Measurements from ENCODE around the gene EIF4A3. TPM values are rescaled to one million over a fixed set of nuclear protein-coding genes. Genes with fewer than 3 reads are reported as not detected.

The EIF4A3 gene
- 100 to 1,000 TPM; 103 to 115 (median 114) TPM for polyA plus RNA-seq (ENCODE audit: insufficient read length in 3 of 3)
- long read RNA-seq, donor 1, transcript EIF4A3-202 (2 exons, 562 nt), result minor isoform, 5 of 70 reads
- long read RNA-seq, donor 1, transcript EIF4A3-201 (12 exons, 1,734 nt), result major isoform, 56 of 70 reads
- long read RNA-seq, donor 1, partial matches to known transcripts, result 7 of 70 reads
- long read RNA-seq, donor 1, other reads (novel, unspliced or antisense), result 0 of 70 reads
- long read RNA-seq, donor 2, transcript EIF4A3-201 (12 exons, 1,734 nt), result major isoform, 60 of 60 reads
- long read RNA-seq, donor 2, partial matches to known transcripts, result 0 of 60 reads
- long read RNA-seq, donor 2, other reads (novel, unspliced or antisense), result 0 of 60 reads
- long read RNA-seq, donor 3, transcript EIF4A3-201 (12 exons, 1,734 nt), result major isoform, 49 of 52 reads
- long read RNA-seq, donor 3, partial matches to known transcripts, result 0 of 52 reads
- long read RNA-seq, donor 3, other reads (novel, unspliced or antisense), result 0 of 52 reads
- long read RNA-seq, donor 4, transcript EIF4A3-201 (12 exons, 1,734 nt), result major isoform, 59 of 79 reads
- long read RNA-seq, donor 4, partial matches to known transcripts, result 13 of 79 reads
- long read RNA-seq, donor 4, other reads (novel, unspliced or antisense), result 0 of 79 reads
- long read RNA-seq, donor 5, transcript EIF4A3-201 (12 exons, 1,734 nt), result major isoform, 35 of 35 reads
- long read RNA-seq, donor 5, partial matches to known transcripts, result 0 of 35 reads
- long read RNA-seq, donor 5, other reads (novel, unspliced or antisense), result 0 of 35 reads
- long read RNA-seq, donor 6, transcript EIF4A3-201 (12 exons, 1,734 nt), result major isoform, 41 of 46 reads
- long read RNA-seq, donor 6, partial matches to known transcripts, result 0 of 46 reads
- long read RNA-seq, donor 6, other reads (novel, unspliced or antisense), result 0 of 46 reads
- long read RNA-seq, donor 7, transcript EIF4A3-201 (12 exons, 1,734 nt), result major isoform, 69 of 85 reads
- long read RNA-seq, donor 7, transcript EIF4A3-202 (2 exons, 562 nt), result minor isoform, 6 of 85 reads
- long read RNA-seq, donor 7, partial matches to known transcripts, result 10 of 85 reads
- long read RNA-seq, donor 7, other reads (novel, unspliced or antisense), result 0 of 85 reads
- long read RNA-seq, donor 8, transcript EIF4A3-201 (12 exons, 1,734 nt), result major isoform, 22 of 25 reads
- long read RNA-seq, donor 8, partial matches to known transcripts, result 0 of 25 reads
- long read RNA-seq, donor 8, other reads (novel, unspliced or antisense), result 0 of 25 reads
- long read RNA-seq, donor 9, transcript EIF4A3-201 (12 exons, 1,734 nt), result major isoform, 70 of 81 reads
- long read RNA-seq, donor 9, partial matches to known transcripts, result 6 of 81 reads
- long read RNA-seq, donor 9, other reads (novel, unspliced or antisense), result 0 of 81 reads
- long read RNA-seq, donor 10, transcript EIF4A3-201 (12 exons, 1,734 nt), result major isoform, 33 of 55 reads
- long read RNA-seq, donor 10, transcript EIF4A3-202 (2 exons, 562 nt), result minor isoform, 7 of 55 reads
- long read RNA-seq, donor 10, partial matches to known transcripts, result 15 of 55 reads
- long read RNA-seq, donor 10, other reads (novel, unspliced or antisense), result 0 of 55 reads
- long read RNA-seq, donor 11, transcript EIF4A3-201 (12 exons, 1,734 nt), result major isoform, 40 of 42 reads
- long read RNA-seq, donor 11, partial matches to known transcripts, result 0 of 42 reads
- long read RNA-seq, donor 11, other reads (novel, unspliced or antisense), result 0 of 42 reads
- long read RNA-seq, donor 12, transcript EIF4A3-201 (12 exons, 1,734 nt), result major isoform, 62 of 73 reads
- long read RNA-seq, donor 12, partial matches to known transcripts, result 6 of 73 reads
- long read RNA-seq, donor 12, other reads (novel, unspliced or antisense), result 0 of 73 reads
- long read RNA-seq, donor 13, transcript EIF4A3-201 (12 exons, 1,734 nt), result major isoform, 28 of 36 reads
- long read RNA-seq, donor 13, partial matches to known transcripts, result 6 of 36 reads
- long read RNA-seq, donor 13, other reads (novel, unspliced or antisense), result 0 of 36 reads
- long read RNA-seq, donor 14, result 0 reads
- long read RNA-seq, donor 15, result 0 reads
- long read RNA-seq, donor 16, transcript EIF4A3-201 (12 exons, 1,734 nt), result major isoform, 60 of 64 reads
- long read RNA-seq, donor 16, partial matches to known transcripts, result 0 of 64 reads
- long read RNA-seq, donor 16, other reads (novel, unspliced or antisense), result 0 of 64 reads

DNA sequence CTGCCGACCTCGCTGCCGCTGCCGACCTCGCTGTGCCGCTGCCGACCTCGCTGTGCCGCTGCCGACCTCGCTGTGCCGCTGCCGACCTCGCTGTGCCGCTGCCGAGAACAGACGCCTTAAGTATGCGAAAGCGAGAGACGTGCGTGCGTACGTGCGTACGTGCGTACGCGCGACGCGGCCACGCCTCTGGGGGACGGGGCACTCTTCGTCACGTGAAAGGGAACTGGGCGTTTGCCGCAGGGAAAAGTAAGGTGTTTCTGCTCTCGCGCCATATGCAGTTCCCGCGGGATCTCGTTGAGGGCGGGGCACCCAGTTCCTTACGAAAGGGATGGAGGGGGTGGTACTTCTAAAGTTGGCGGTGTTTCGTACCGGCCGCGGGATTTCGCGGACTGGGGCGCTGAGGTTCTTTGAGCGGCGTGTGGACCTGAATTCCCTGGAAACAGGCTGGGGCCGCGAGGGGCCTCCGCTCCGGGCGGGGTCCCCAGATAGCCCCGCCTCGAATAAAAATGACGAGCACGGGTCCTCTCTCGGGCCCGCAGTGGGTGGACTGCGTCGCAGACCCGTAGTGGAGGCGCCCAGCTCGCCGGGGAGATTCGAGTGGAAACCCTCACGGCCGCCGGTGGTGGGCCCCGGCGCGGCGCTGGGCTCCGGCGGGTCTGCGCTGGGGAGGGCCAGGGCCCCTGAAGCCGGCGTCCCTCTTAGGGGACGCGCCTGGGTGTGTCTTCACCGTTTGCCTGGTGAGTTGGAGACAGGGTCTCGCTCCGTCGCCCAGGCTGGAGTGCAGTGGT lies at the start of gene EIF4A3:
TSS of gene EIF4A3 (minus strand) at position 94 of the 788 bp plus-strand sequence. CDS start 167 bp downstream, outside the sequence.
- peak; percentile 98 for DNase-seq

DNA sequence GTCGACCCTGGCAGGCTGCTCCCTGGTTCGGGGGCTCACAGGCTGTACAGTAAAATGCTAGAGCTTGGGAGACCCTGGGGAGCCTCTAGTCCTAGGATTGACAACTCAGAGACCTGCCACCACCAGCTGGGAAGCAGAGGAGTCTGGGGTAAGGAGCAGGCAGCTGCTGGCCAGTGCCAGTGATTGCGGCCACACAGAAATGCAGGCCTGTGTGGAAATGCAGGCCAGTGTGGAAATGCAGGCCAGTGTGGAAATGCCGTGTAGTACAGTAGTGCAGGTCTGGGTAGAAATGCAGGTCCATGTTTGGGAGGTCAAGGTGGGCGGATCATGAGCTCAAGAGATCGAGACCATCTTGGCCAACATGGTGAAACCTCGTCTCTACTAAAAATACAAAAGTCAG lies 49.7 kb upstream of the EIF4A3 start:
- no peak for DNase-seq

DNA sequence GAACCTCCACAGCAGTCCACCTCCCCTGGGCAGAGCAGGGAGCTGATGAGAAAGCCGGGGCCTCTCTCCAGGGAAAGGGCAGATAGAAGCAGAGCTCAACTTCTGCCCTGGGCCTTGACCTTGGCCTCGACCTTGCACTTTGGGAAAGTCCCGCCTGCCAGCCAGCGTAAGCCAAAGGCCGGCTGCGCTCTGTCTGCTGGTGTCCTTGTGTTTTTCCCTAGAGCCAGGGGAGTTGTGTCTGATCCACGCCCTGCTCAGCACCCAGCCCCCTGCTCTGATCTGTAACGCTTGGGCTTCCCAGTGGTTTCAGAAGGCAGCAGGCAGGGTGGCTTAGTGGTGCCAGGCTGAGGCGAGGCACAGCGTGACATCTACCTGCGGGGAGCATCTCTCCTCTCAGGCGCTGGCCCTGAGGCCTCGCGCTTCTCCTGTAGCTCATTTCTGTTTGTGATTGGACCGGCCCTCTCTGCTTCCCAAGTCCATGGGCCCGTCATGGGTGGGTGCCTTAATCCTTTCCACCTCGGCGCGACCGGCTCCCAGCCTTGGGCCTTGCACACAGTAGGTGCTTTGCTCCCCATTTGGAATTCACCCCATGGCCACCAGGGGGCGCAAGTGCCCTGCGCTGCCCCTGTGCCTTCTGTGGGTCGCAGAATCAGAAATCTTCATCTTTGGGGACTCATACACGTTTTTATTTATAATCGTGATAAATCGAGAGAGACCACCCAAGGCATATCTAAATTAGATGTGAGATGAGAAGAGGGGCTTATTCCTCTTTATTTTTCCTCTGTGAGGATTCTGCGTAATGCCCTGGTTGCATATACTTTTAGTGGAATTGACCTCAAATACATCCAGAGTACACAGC lies 49.0 kb upstream of the EIF4A3 start:
- DNase-seq, result no peak

DNA sequence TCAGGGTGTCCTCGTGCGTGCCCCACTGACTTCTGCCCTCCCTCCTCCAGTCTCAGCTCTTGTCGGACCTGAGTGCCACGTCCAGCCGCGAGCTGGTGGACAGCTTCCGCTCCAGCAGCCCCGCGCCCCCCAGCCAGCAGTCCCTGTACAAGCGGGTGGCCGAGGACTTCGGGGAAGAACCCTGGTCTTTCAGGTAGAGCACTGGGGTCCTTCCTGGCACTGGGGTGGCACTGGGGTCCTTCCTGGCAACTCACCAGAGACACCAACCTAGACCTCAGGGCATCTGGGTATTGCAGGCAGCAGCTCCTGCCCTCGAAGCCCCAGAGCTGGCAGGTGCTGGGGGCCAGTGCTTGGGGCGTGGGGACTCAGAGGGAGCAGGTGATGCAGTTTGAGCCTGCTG lies 48.2 kb upstream of the EIF4A3 start:
- no peak for DNase-seq

DNA sequence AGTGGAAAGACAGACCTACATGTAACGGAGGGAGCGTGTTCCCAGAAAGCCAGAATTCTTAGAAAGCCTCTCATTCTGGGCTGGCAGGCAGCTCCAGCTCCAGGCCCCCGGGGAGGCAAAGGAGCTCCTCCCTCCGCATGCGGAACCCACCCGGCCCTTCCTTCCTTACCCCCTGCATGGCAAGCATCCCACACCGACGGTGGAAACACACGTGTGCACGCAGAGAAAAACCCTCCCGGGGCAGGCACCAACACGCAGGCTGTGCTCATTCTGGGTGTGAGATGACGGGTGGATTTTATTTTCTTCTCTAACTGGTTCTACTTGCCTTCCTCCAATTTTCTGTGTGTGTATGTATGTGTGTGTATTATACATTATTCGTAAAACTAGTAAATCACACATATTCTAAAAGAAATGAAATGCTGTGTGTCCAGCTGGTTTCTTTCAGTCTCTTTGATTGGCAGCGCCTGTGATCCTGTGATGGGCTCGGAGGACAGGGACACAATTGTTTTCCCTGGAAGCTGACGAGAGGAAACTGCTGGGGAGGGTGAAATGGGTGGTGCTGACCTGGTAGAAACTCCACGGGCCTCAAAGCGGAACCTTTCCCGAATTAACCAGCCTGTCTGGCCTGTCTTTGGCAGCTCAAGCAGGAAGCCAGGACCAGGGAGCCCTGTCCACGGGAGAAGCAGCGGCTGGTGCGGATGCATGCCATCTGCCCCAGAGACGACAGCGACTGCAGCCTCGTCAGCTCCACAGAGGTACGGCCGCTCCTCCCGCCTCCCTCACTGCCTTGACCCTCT lies 45.1 kb upstream of the EIF4A3 start:
- no peak for DNase-seq

DNA sequence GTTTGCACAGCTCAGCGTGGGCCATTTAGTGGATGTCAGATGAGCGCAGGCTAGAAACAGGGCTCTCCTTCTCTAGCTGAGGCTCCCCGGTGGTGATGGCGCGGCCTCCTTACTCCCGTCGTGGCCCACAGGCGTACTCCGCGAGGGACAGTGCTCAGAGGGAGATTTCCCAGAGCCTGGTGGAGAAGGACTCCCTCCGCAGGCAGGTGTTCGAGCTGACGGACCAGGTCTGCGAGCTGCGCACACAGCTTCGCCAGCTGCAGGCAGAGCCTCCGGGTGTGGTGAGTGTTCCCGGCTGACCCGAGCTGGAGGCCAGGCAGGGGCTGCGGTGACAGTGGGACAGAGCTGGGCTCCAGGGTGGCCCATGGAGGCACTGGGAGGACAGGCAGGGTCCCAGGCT lies 44.3 kb upstream of the EIF4A3 start:
- DNase-seq, result no peak

DNA sequence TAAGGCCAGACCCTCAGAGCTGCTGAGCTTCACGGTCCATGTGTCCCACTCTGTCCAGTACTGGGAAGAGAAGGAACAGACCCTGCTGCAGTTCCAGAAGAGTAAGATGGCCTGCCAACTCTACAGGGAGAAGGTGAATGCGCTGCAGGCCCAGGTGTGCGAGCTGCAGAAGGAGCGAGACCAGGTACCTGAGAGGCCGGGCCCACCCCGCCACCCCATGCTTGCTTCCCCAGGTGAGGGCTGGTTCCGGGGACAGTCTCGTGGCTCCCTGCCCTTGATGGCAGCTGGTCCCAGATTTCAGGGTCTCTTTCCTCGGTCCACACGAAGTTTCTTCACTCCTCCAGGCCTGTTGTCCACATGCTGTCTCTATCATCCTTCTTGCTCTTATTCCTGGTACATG lies 43.8 kb upstream of the EIF4A3 start:
- DNase-seq, result no peak

DNA sequence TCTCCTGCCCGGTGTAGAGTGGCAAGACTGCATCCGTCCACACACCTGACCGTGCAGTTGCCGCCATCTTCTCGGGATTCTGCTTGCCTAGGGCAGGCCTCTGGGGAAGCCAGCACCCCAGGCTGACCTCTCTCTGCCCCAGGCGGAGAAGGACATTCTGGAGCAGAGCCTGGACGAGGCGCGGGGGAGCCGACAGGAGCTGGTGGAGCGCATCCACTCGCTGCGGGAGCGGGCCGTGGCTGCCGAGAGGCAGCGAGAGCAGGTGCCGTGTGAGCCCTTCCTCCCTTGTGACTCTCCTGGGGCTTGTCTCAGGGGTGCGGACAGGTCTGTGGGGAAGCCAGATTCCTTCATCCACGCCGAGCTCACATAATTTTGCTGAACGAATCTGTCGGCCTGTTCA lies 42.7 kb upstream of the EIF4A3 start:
- peak; percentile 50 for DNase-seq

DNA sequence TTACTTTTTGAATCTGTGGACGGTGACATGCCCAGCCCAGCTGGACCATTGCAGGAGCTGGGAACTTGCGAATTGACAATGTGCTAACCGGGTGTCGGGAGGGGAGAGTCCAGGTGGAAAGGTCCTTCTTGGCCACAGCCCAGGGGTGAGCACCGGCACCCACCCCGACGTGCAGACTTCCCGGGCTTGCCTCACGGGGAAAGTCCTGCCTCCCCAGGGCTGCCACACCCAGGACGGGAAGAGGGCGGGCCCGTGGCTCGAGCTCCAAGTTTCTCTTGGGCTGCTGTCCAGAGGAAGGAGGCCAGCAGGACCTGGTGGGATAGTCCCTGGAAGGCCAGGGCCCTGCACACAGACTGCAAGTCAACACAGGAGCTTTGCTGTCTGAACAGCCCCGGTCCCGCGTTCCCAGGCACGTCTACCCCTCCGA lies 40.6 kb upstream of the EIF4A3 start:
- DNase-seq, result no peak

DNA sequence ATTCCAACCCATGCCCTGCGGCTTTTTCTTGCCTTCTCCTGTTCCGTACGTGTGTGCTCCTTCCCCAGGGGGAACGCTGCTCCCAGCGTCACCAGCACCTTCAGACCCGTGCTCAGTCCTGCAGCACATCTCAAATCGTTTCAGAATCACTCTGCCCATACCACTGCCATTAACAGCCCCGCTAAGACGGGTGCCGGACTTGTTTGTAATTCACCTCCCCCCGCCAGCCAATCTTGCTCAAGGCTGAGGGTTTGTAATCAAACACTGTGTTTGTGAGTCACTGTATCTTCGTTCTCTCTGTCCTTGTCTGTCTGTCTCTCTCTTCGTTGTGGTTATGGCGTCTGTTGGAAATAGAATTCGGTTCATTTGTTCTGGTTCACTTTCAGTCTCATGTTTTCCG lies 40.2 kb upstream of the EIF4A3 start:
- no peak for DNase-seq

DNA sequence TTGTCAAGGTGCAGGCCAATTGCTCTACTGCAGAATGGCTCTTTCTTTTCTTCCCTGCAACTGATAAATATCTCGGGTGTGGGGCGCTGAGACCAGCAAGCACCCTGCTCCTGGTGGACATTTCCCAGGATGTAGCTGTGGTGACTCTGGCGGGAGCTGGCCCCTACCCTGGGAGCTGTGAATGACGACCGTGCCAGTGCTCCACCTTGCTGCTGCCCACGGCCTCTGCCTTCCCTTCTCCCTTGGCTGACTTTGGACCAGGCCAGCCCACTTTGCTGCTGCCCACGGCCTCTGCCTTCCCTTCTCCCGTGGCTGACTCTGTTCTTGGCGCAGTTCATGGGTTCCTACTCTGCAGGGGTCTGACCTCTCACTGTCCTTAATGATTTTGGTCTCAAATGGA lies 39.0 kb upstream of the EIF4A3 start:
- DNase-seq, result no peak

DNA sequence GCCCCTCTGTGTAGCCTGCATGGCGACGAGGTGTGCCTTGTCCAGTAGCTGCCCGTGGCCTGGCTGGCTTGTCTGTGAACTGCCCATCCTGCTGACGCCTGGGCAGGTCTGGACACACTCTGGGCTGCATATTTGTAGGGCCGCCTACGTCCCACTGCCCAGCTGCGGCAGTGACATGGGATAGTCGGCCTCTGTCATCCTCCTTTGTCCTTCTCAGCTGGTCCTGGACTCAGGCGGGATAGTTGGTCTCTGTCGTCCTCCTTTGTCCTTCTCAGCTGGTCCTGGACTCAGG lies 37.4 kb upstream of the EIF4A3 start:
- DNase-seq, result no peak

DNA sequence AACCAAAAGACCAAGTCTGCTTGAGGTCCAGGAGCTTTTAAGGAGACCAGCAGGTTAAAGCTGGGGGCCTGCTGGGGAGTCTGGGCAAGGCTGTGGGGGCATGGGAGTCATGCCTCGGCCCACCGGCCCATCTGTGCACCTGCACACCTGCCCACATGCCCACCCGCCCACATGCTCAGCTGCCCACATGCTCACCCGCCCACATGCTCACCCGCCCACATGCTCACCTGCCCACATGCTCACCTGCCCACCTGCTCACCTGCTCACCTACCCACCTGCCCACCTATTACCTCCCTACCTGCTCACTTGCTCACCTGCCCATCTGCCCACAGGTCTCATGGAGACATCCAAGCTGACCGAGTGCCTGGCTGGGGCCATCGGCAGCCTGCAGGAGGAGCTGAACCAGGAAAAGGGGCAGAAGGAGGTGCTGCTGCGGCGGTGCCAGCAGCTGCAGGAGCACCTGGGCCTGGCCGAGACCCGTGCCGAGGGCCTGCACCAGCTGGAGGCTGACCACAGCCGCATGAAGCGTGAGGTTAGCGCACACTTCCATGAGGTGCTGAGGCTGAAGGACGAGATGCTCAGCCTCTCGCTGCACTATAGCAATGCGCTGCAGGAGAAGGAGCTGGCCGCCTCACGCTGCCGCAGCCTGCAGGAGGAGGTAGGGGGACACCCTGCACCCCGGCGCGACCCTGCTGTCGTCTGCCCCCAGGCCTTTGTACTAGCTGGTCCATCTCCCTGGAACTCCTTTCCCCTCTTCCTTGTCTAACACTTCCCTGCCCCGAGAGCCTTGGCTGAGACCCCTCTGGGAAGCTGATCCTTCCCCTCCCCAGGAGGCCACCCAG lies 36.9 kb upstream of the EIF4A3 start:
- DNase-seq, result no peak

DNA sequence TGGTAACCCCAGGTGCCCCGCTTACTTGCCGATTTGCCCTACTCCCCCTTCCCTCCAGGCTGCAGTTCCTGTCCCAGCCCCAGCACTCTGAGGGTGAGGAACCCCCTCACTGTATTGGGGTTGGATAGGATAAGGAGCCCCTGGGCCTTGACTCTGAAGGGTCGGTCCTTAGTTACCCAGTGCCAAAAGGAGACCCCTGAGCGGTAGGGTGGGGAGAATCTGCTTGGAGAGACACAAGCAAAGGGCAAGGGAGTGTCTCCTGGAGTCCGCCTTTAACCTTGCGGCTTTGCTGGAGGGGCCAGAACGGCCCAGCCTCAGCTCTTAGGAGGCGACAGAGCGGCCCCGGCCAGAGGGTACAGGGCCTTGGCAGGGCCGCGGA lies 35.9 kb upstream of the EIF4A3 start:
- no peak for DNase-seq

DNA sequence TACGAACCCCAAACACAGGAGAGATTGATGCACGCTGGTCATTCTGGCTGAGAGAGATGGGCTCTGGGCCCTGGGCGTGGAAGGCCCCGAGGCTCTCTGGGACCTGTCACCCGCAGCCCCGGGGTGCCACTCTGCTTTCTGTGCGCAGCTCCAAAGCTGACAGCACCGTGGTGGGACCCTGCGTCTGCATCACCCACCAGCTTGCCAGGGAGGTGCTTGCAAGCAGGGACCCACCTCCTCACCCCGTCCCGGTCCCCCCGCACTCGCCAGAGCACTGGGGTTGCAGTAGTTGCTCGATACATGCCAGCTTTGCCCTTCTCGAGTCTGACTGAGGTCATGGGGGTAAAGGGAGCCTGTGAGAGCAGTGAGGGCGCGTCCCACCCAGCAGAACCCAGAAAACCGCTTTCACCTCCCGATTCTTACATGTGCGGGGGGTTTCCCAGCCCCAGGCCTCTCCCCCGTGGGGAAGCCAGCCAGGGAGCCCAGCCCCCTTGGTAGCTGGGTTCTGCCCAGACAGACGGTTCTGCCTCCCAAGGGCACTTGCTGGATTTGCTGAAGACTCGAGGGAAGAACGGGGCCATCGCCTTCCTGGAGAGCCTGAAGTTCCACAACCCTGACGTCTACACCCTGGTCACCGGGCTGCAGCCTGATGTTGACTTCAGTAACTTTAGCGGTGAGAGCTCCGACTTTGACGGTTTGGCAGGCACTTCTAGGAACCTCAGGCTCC lies 35.4 kb upstream of the EIF4A3 start:
- DNase-seq, result no peak

DNA sequence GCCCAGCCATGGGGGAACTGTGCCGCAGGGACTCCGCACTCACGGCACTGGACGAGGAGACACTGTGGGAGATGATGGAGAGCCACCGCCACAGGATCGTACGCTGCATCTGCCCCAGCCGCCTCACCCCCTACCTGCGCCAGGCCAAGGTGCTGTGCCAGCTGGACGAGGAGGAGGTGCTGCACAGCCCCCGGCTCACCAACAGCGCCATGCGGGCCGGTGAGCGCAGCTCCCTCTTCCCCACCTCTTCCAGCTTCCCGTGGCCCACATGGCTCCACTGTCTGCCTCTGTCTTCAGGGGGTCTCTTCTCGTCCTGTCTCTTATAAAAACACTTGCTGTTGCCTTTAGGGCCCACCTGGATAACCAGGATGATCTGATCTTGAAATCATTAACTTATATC lies 34.5 kb upstream of the EIF4A3 start:
- no peak for DNase-seq
